ENCODE data around the gene LYRM4.

DNA sequence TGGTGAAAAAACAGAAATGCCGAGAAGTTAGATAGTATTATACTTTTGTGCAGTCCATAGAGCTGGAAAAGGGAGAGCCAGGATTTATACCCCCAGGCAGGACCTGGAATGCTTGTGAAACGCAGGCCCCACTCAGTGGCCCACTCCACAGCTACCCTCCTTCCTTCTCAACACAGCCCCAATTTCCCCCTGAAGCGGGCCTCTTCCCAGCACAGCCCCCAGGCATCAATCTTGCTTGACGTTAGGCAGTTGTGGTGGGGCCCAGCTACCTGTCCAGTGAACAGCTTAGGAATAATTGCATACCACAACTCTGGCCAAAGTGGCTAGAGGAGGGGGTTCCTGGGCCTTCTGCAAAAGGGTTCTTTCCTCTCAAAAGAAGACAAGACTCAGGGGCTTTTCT lies 114.4 kb downstream of the LYRM4 start:
- TF ChIP-seq, protein P1, sequence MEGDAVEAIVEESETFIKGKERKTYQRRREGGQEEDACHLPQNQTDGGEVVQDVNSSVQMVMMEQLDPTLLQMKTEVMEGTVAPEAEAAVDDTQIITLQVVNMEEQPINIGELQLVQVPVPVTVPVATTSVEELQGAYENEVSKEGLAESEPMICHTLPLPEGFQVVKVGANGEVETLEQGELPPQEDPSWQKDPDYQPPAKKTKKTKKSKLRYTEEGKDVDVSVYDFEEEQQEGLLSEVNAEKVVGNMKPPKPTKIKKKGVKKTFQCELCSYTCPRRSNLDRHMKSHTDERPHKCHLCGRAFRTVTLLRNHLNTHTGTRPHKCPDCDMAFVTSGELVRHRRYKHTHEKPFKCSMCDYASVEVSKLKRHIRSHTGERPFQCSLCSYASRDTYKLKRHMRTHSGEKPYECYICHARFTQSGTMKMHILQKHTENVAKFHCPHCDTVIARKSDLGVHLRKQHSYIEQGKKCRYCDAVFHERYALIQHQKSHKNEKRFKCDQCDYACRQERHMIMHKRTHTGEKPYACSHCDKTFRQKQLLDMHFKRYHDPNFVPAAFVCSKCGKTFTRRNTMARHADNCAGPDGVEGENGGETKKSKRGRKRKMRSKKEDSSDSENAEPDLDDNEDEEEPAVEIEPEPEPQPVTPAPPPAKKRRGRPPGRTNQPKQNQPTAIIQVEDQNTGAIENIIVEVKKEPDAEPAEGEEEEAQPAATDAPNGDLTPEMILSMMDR (optimal IDR thresholded peaks at IDR 0.05 in 1 of 3, IDR thresholded peaks at IDR 0.05 in 1 of 3, conservative IDR thresholded peaks at IDR 0.05 in 1 of 3; ENCODE audit: extremely low read depth in 1 of 3, insufficient read depth in 2 of 3, low read length in 3 of 3), result no peak
- TF ChIP-seq EZH2 (IDR thresholded peaks at IDR 0.05; ENCODE audit: low read length), result no peak
